ENCODE data around the gene ZNF385C.

ZNF385C gene

GRCh38 chr17:42077755-42078154, 20.5 kb downstream of the ZNF385C start:
- DNase-seq (ENCODE audit: low spot score), result no peak

- no peak for DNase-seq (ENCODE audit: low spot score)
These were observed 21.3 kb downstream of the ZNF385C start for GRCh38 chr17:42076797-42077559.

GRCh38 chr17:42075789-42076188, 22.5 kb downstream of the ZNF385C start:
- DNase-seq (ENCODE audit: low spot score), result no peak

GRCh38 chr17:42072323-42073187, 25.7 kb downstream of the ZNF385C start:
- no peak for DNase-seq (ENCODE audit: low spot score)

GRCh38 chr17:42071810-42072209, 26.5 kb downstream of the ZNF385C start:
- DNase-seq (ENCODE audit: low spot score), result no peak

- DNase-seq (ENCODE audit: low spot score), result no peak
These were observed 29.3 kb downstream of the ZNF385C start for GRCh38 chr17:42068979-42069378.

- peak; percentile 35 for DNase-seq (ENCODE audit: low spot score)
These were observed 30.7 kb downstream of the ZNF385C start for GRCh38 chr17:42067371-42068091.

GRCh38 chr17:42065201-42065600, 33.1 kb downstream of the ZNF385C start:
- DNase-seq (ENCODE audit: low spot score), result no peak

- DNase-seq (ENCODE audit: low spot score), result no peak
These were observed 35.6 kb downstream of the ZNF385C start for GRCh38 chr17:42062681-42063080.

- no peak for DNase-seq (ENCODE audit: low spot score)
These were observed 36.4 kb downstream of the ZNF385C start for GRCh38 chr17:42061646-42062487.

GRCh38 chr17:42060231-42060630, 38.0 kb downstream of the ZNF385C start:
- no peak for DNase-seq (ENCODE audit: low spot score)

GRCh38 chr17:42059815-42060214, 38.5 kb downstream of the ZNF385C start:
- DNase-seq (ENCODE audit: low spot score), result no peak

- no peak for DNase-seq (ENCODE audit: low spot score)
These were observed 40.2 kb downstream of the ZNF385C start for GRCh38 chr17:42058063-42058462.

- no peak for DNase-seq (ENCODE audit: low spot score)
These were observed 41.6 kb downstream of the ZNF385C start for GRCh38 chr17:42056635-42057034.

- peak; percentile 65 for DNase-seq (ENCODE audit: low spot score)
These were observed 42.8 kb downstream of the ZNF385C start for GRCh38 chr17:42055496-42055895.

- DNase-seq (ENCODE audit: low spot score), result no peak
These were observed 43.2 kb downstream of the ZNF385C start for GRCh38 chr17:42055027-42055426.

- no peak for DNase-seq (ENCODE audit: low spot score)
These were observed 44.4 kb downstream of the ZNF385C start for GRCh38 chr17:42053731-42054500.

GRCh38 chr17:42052346-42052877, 45.9 kb downstream of the ZNF385C start:
- no peak for DNase-seq (ENCODE audit: low spot score)

GRCh38 chr17:42051645-42052044, 46.6 kb downstream of the ZNF385C start:
- no peak for DNase-seq (ENCODE audit: low spot score)

GRCh38 chr17:42051013-42051400, 47.3 kb downstream of the ZNF385C start:
- DNase-seq (ENCODE audit: low spot score), result no peak

Data from RKO (cell line).